ENCODE results near the gene MAN1C1.
A peak's percentile ranks its signal among the peaks of the same experiment; 100 is the strongest.

Gene MAN1C1

DNA sequence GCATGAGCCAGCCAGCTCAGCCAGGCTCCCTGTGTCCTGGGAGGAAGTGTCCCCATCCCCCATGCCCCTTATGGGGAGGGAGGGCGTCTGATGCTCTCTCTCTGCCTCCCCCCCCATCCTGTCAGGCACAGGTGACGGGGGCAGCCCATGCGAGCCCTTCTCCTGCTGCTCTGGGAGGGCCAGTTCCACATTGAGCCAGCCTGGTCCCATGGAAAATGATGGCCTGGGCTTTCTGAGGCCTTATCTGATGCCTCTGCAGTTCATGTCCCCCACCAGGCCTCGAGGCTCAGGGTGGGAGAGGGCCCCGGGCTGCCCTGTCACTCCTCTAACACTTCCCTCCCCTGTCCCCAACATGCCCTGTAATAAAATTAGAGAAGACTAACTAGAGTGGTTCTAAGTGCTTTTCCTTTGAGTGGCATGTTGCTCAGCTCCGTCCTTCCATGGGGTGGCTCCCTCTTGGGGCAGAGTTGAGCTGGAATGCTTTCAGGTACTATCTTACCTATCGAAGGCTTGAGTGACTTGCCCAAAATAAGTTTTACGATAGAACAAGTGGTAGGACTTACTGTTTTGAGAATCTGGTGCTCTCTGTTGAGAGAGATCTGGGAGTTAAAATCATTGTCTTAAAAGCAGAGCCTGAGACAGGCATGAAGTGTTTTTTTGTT lies 201.4 kb downstream of the MAN1C1 start:
- TF ChIP-seq, protein P1, sequence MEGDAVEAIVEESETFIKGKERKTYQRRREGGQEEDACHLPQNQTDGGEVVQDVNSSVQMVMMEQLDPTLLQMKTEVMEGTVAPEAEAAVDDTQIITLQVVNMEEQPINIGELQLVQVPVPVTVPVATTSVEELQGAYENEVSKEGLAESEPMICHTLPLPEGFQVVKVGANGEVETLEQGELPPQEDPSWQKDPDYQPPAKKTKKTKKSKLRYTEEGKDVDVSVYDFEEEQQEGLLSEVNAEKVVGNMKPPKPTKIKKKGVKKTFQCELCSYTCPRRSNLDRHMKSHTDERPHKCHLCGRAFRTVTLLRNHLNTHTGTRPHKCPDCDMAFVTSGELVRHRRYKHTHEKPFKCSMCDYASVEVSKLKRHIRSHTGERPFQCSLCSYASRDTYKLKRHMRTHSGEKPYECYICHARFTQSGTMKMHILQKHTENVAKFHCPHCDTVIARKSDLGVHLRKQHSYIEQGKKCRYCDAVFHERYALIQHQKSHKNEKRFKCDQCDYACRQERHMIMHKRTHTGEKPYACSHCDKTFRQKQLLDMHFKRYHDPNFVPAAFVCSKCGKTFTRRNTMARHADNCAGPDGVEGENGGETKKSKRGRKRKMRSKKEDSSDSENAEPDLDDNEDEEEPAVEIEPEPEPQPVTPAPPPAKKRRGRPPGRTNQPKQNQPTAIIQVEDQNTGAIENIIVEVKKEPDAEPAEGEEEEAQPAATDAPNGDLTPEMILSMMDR (IDR thresholded peaks at IDR 0.05): no peak
- peaks cover 4% of the 10 kb centered on the region for H3K79me2 ChIP-seq
- H2AFZ ChIP-seq: no peak overlapping the region
- peak overlapping the region; percentile 98 for H3K4me2 ChIP-seq (ENCODE audit: low read length)
- H3K9me3 ChIP-seq (ENCODE audit: control insufficient read depth, low read length): no peaks in the 10 kb centered on the region
- H3K4me1 ChIP-seq: peaks cover 8% of the 10 kb centered on the region
- H3K27ac ChIP-seq: peak overlapping the region; percentile 88
- H3K9ac ChIP-seq: no peak overlapping the region
- no peaks in the 10 kb centered on the region for H3K36me3 ChIP-seq (ENCODE audit: control insufficient read depth, insufficient read depth, low read length)
- no peaks in the 10 kb centered on the region for H3K27me3 ChIP-seq (ENCODE audit: control insufficient read depth, insufficient read depth, low read length)
- H3K4me3 ChIP-seq (ENCODE audit: low read depth, low read length): no peak overlapping the region

DNA sequence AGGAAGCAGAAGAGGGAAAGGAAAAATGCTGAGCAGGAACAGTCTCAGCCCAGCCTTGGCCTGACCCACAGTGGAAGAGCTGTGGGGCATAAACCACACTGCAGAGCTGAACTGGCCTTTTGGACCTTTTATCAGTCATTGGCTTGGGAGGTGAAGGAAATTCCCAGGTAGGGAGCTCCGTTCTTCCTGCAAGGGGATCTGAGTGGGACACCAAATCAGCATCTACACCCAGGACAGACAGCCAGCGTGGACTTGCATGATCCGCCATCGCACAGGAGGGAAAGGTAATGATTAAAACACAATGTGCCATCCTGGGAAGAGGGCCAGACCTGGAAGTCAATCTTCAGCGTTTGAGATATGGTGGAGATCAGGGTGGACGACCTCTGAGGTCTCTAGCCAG lies 202.0 kb downstream of the MAN1C1 start:
- Histone ChIP-seq H3K9ac (no peak overlapping the region), H3K27ac (peak overlapping the region; percentile 88), H3K9me3 (ENCODE audit: control insufficient read depth, low read length) (no peaks in the 10 kb centered on the region), H2AFZ (no peak overlapping the region), H3K27me3 (ENCODE audit: control insufficient read depth, insufficient read depth, low read length) (no peaks in the 10 kb centered on the region), H3K4me2 (ENCODE audit: low read length) (peak overlapping the region; percentile 98), H3K4me3 (ENCODE audit: low read depth, low read length) (peak overlapping the region; percentile 95), H3K79me2 (peaks cover 4% of the 10 kb centered on the region), H3K36me3 (ENCODE audit: control insufficient read depth, insufficient read depth, low read length) (no peaks in the 10 kb centered on the region), H3K4me1 (peaks cover 8% of the 10 kb centered on the region)
- TF ChIP-seq, protein P1 (IDR thresholded peaks at IDR 0.05): no peak

DNA sequence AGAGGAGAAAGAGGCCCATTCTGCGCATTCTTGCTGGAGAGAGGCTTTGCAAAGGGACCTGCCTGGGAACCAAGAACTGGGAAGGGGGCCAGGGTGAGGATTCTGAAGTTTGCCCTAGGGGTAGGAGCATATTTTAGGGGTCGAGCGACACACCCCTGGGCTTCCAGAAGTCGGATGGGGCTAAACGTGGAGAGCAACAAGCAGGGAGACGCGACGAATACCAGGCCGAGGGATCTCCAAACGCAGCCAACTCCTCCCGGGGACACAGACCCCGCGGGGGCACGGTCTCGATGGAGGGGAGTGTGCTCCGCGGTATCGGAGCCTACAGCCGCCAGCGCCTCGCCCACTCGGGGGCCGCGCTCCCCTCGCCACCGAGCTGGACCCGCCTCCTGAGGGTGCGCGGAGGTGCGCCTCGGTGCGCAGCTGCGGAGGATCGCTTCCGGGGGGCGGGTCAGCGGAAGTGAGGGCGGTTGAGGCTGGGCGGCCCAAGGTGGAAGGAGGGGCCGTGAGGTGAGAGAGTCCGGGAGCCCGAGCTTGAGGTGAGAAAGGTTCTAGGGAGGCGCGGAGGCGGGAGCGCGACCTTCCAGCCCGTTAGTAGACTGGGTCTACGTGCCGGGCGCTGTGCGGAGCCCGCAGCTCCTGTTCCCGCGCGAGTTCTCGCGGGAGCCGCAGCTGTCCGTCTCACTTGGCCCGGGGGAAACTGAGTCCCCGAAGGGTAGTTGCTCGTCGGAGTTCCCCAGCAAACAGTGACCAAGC lies 203.1 kb downstream of the MAN1C1 start, which contains the start of gene MTFR1L:
Gene MTFR1L (plus strand): TSS at position 464 of the 756 bp plus-strand sequence. CDS start 3,151 bp downstream, outside the sequence.
- Histone ChIP-seq H3K27me3 (ENCODE audit: control insufficient read depth, insufficient read depth, low read length) (no peaks in the 10 kb centered on the region), H3K36me3 (ENCODE audit: control insufficient read depth, insufficient read depth, low read length) (no peaks in the 10 kb centered on the region), H3K4me1 (peaks cover 8% of the 10 kb centered on the region), H3K9me3 (ENCODE audit: control insufficient read depth, low read length) (no peaks in the 10 kb centered on the region), H2AFZ (peak within 1 kb of the TSS; percentile 86), H3K27ac (peak within 1 kb of the TSS; percentile 88), H3K4me3 (ENCODE audit: low read depth, low read length) (peak within 1 kb of the TSS; percentile 95), H3K4me2 (ENCODE audit: low read length) (peak within 1 kb of the TSS; percentile 98), H3K9ac (peak within 1 kb of the TSS; percentile 74), H3K79me2 (peaks cover 4% of the 10 kb centered on the region)
- TF ChIP-seq, protein P1 (IDR thresholded peaks at IDR 0.05): no peak

DNA sequence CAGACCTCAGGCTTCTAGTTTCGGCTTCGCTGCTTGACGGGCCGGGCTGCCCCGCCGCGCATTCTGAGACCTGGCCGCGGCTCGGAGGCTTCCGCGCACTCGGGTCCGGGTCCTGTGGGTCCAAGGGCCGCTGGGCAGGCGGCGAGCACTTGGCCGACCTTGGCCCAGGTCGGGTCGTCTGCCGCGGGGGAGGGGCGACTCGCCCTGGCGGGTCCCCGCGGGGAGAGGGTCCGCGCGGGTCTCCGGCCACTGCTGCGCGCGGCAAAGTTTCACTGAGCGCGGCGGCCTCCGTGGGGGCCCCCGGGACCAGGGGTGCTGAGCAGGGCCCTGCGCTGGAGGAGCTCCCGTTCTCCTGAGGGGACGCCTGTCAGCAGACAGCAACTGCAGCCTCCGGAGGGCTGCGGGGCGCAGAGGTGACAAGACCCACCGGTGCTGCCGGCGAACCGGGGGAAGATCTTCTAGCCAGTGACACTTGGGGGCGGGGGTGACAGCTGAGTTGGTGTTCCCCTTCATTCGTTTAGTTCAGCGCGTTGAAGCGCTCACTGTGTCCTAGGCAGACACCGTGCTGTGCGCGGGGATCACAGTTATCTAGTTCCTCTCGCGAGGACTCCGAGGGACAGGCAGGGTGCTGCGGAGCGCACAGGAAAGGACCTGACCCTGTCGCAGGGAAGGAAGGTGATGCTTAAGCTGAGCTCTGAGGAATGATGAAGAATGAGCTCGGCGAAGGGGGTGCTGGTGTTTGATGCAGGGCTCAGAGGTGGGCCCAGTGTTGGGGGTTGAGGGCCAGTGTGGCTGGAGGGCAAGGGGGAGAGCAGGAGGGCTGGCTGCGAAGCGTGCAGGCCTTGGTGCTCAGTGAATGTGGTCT lies 203.9 kb downstream of the MAN1C1 start:
- Histone ChIP-seq H2AFZ (peak overlapping the region; percentile 86), H3K9me3 (ENCODE audit: control insufficient read depth, low read length) (no peaks in the 10 kb centered on the region), H3K27ac (peak overlapping the region; percentile 88), H3K4me2 (ENCODE audit: low read length) (peak overlapping the region; percentile 98), H3K27me3 (ENCODE audit: control insufficient read depth, insufficient read depth, low read length) (no peaks in the 10 kb centered on the region), H3K4me1 (peaks cover 8% of the 10 kb centered on the region), H3K4me3 (ENCODE audit: low read depth, low read length) (peak overlapping the region; percentile 95), H3K9ac (peak overlapping the region; percentile 74), H3K79me2 (peaks cover 4% of the 10 kb centered on the region), H3K36me3 (ENCODE audit: control insufficient read depth, insufficient read depth, low read length) (no peaks in the 10 kb centered on the region)
- TF ChIP-seq, protein P1 (IDR thresholded peaks at IDR 0.05): no peak

Data from parathyroid adenoma (tissue), 2 donors.